C4-2B (cell line): ENCODE data around the gene RPL22L1.

Source experiments
- H3K27ac ChIP-seq: fragments of 450-650 bp; 2 replicates; pipeline ENCODE4 v1.5.1; 2017
- CTCF ChIP-seq: fragments of 450-650 bp; conservative IDR thresholded peaks from 2 replicates; pipeline ENCODE4 v1.5.1; 2017; ENCODE audit warnings: mild to moderate bottlenecking
- ZFX ChIP-seq: fragments of 450-650 bp; IDR thresholded peaks from 2 replicates; pipeline ENCODE4 v1.6.1; 2017

Gene RPL22L1

GRCh38 chr3:170816341-170816740 lies 53.7 kb downstream of the RPL22L1 start:
- no peak for TF ChIP-seq CTCF
- TF ChIP-seq ZFX, result no peak
- no peak overlapping the region for H3K27ac ChIP-seq

DNA sequence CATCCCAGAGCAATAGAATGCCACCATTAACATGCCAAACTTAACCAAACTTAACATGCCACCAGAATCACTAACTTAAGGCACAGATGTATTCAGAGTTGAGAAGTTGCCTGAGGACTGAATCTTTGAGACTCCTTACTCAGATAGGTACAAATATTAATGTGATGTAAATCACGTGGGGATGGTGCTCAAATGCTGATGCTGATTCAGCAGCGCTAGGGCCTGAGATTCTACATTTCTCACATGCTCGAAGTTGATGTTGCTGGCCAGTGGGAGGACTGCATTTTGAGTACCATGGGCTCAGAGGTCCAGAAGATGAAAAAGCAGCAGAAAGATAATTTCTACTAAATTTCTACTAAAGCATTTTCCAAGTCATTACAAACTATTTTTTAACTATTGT lies 54.1 kb downstream of the RPL22L1 start:
- TF ChIP-seq CTCF (no peak), ZFX (no peak)
- no peak overlapping the region for H3K27ac ChIP-seq

GRCh38 chr3:170815340-170815739 lies 54.7 kb downstream of the RPL22L1 start:
- no peak for TF ChIP-seq CTCF
- no peak for TF ChIP-seq ZFX
- no peak overlapping the region for H3K27ac ChIP-seq
